KBM-7 (cell line): Measurements from ENCODE around the gene C4orf50.
"Not testable (repeated sequence)": the region's sequence is repeated elsewhere in the genome, so short reads cannot be mapped to it uniquely, and the experiment has no call there.

Experiments used
- DNase-seq: peaks from one replicate; pipeline ENCODE4 v3.0.0-alpha.2; 2015
- in situ Hi-C: fragments of 300-500 bp; cut with MboI; formaldehyde crosslinking; loops from 2 replicates; pipeline ENCODE4 v1.14.3; 2020; ENCODE audit warnings: low sequenced_read_pairs, low pct_unique_long_range_greater_than_20kb, mixed read lengths

C4orf50 gene

GRCh38 chr4:6020613-6021012 is 2.4 kb upstream of the C4orf50 start:
- DNase-seq: no peak
- in situ Hi-C loops: no loop called here

GRCh38 chr4:6019316-6020263 is 1.4 kb upstream of the C4orf50 start:
- DNase-seq: peak; percentile 50
- in situ Hi-C loops: no loop called here

GRCh38 chr4:6017800-6018199 is 431 bp downstream of the C4orf50 start:
- in situ Hi-C loops: no loop called here
- no peak for DNase-seq

- in situ Hi-C loops: no loop called here
These were observed 1.2 kb downstream of the C4orf50 start for GRCh38 chr4:6017030-6017429.

GRCh38 chr4:6013564-6013963 is 4.7 kb downstream of the C4orf50 start:
- no peak for DNase-seq
- in situ Hi-C loops: no loop called here

More at GRCh38 chr4:6017030-6017429, 1.2 kb downstream of the C4orf50 start:
- DNase-seq: no peak

GRCh38 chr4:6012200-6012599 is 6.0 kb downstream of the C4orf50 start:
- no peak for DNase-seq
- in situ Hi-C loops: no loop called here

- in situ Hi-C loops: no loop called here
- peak; percentile 33 for DNase-seq
These were observed 6.5 kb downstream of the C4orf50 start for GRCh38 chr4:6011686-6012085.

- peak; percentile 10 for DNase-seq
- in situ Hi-C loops: no loop called here
These were observed 7.0 kb downstream of the C4orf50 start for GRCh38 chr4:6011271-6011671.

GRCh38 chr4:6010789-6011188 is 7.4 kb downstream of the C4orf50 start:
- no peak for DNase-seq
- in situ Hi-C loops: no loop called here

- in situ Hi-C loops: no loop called here
- no peak for DNase-seq
These were observed 8.8 kb downstream of the C4orf50 start for GRCh38 chr4:6009452-6009851.

- DNase-seq: no peak
- in situ Hi-C loops: no loop called here
These were observed 9.4 kb downstream of the C4orf50 start for GRCh38 chr4:6008766-6009385.

- in situ Hi-C loops: no loop called here
- no peak for DNase-seq
These were observed 10.1 kb downstream of the C4orf50 start for GRCh38 chr4:6008092-6008551.

GRCh38 chr4:6005175-6005574 is 13.1 kb downstream of the C4orf50 start:
- in situ Hi-C loops: no loop called here
- no peak for DNase-seq

- in situ Hi-C loops, DNase-seq: not testable (repeated sequence)
These were observed 14.7 kb downstream of the C4orf50 start for GRCh38 chr4:6003485-6003884.

- in situ Hi-C loops: no loop called here
- no peak for DNase-seq
These were observed 15.3 kb downstream of the C4orf50 start for GRCh38 chr4:6002926-6003325.

- no peak for DNase-seq
- in situ Hi-C loops: no loop called here
These were observed 15.8 kb downstream of the C4orf50 start for GRCh38 chr4:6002492-6002833.

- in situ Hi-C loops: no loop called here
- DNase-seq: no peak
These were observed 16.3 kb downstream of the C4orf50 start for GRCh38 chr4:6001680-6002491.

- DNase-seq: no peak
- in situ Hi-C loops: no loop called here
These were observed 18.3 kb downstream of the C4orf50 start for GRCh38 chr4:5999830-6000365.

- DNase-seq: no peak
- in situ Hi-C loops: no loop called here
These were observed 18.9 kb downstream of the C4orf50 start for GRCh38 chr4:5999356-5999755.
